ENCODE measurements around the gene NPPB. TPM values are rescaled to one million over a fixed set of nuclear protein-coding genes. Genes with fewer than 3 reads are reported as not detected.
A peak's percentile ranks its signal among the peaks of the same experiment; 100 is the strongest.

The NPPB gene
- total RNA-seq, 1 experiment from 2014 or later, result 43.4 TPM

GRCh38 chr1:11874624-11875023 lies 15.9 kb upstream of the NPPB start:
- Mint-ChIP-seq H3K27ac (ENCODE audit: unreplicated experiment) (no peak overlapping the region), H3K4me1 (ENCODE audit: low read depth, unreplicated experiment) (no peaks in the 10 kb centered on the region), H3K9me3 (ENCODE audit: unreplicated experiment) (no peaks in the 10 kb centered on the region), H3K4me3 (ENCODE audit: unreplicated experiment) (no peak overlapping the region), H3K27me3 (ENCODE audit: insufficient read depth, unreplicated experiment) (no peaks in the 10 kb centered on the region), H3K36me3 (ENCODE audit: insufficient read depth, unreplicated experiment) (no peaks in the 10 kb centered on the region)
- ChIA-PET CTCF (interaction anchor here (0.5 kb wide), 1 partner anchor 17 kb away, joined by 3 read pairs; no protein-coding TSS in a partner anchor), POLR2A (no interaction called here)
- no peaks in the 10 kb centered on the region for H3K4me1 ChIP-seq
- DNase-seq, result no peak
- intact Hi-C loops (cut with micrococcal nuclease; ENCODE audit: unreplicated experiment), result no loop called here
- no TSS peak for BruUV-seq (replicated peaks)
- H3K4me3 ChIP-seq (ENCODE audit: low read depth, low read length), result no peak overlapping the region
- no peaks in the 10 kb centered on the region for H3K27me3 ChIP-seq (replicated peaks; ENCODE audit: control insufficient read depth, insufficient read depth, low read length)
- no peak for TF ChIP-seq CTCF (IDR thresholded peaks at IDR 0.05; ENCODE audit: insufficient read depth in 1 of 2, low read depth in 1 of 2, low read length in 1 of 2, severe bottlenecking in 1 of 2, unreplicated experiment in 1 of 2)
- H3K9me3 ChIP-seq, result no peaks in the 10 kb centered on the region
- no peaks in the 10 kb centered on the region for H3K36me3 ChIP-seq (ENCODE audit: control insufficient read depth, insufficient read depth, low read length)

GRCh38 chr1:11874258-11874562 lies 15.5 kb upstream of the NPPB start:
- H3K9me3 Mint-ChIP-seq (ENCODE audit: unreplicated experiment), result no peaks in the 10 kb centered on the region
- no peaks in the 10 kb centered on the region for H3K4me1 ChIP-seq
- H3K27ac Mint-ChIP-seq (ENCODE audit: unreplicated experiment), result no peak overlapping the region
- no TSS peak for BruUV-seq (replicated peaks)
- no peaks in the 10 kb centered on the region for H3K9me3 ChIP-seq
- intact Hi-C loops (cut with micrococcal nuclease; ENCODE audit: unreplicated experiment), result no loop called here
- no peak for DNase-seq
- TF ChIP-seq CTCF (IDR thresholded peaks at IDR 0.05; ENCODE audit: insufficient read depth in 1 of 2, low read depth in 1 of 2, low read length in 1 of 2, severe bottlenecking in 1 of 2, unreplicated experiment in 1 of 2), result no peak
- ChIA-PET POLR2A (no interaction called here), CTCF (no interaction called here)
- H3K27me3 Mint-ChIP-seq (ENCODE audit: insufficient read depth, unreplicated experiment), result no peaks in the 10 kb centered on the region
- no peaks in the 10 kb centered on the region for H3K4me1 Mint-ChIP-seq (ENCODE audit: low read depth, unreplicated experiment)
- H3K4me3 Mint-ChIP-seq (ENCODE audit: unreplicated experiment), result no peak overlapping the region
- H3K27me3 ChIP-seq (replicated peaks; ENCODE audit: control insufficient read depth, insufficient read depth, low read length), result no peaks in the 10 kb centered on the region
- no peaks in the 10 kb centered on the region for H3K36me3 ChIP-seq (ENCODE audit: control insufficient read depth, insufficient read depth, low read length)
- no peak overlapping the region for H3K4me3 ChIP-seq (ENCODE audit: low read depth, low read length)
- H3K36me3 Mint-ChIP-seq (ENCODE audit: insufficient read depth, unreplicated experiment), result no peaks in the 10 kb centered on the region

- no peak for DNase-seq
- H3K36me3 Mint-ChIP-seq (ENCODE audit: insufficient read depth, unreplicated experiment), result no peaks in the 10 kb centered on the region
- intact Hi-C loops (cut with micrococcal nuclease; ENCODE audit: unreplicated experiment), result no loop called here
- H3K4me3 ChIP-seq (ENCODE audit: low read depth, low read length), result no peak overlapping the region
- no peak overlapping the region for H3K4me3 Mint-ChIP-seq (ENCODE audit: unreplicated experiment)
- BruUV-seq (replicated peaks), result no TSS peak
- peak in 1 of 2 experiments; percentile 0 for TF ChIP-seq CTCF (IDR thresholded peaks at IDR 0.05; ENCODE audit: insufficient read depth in 1 of 2, low read depth in 1 of 2, low read length in 1 of 2, severe bottlenecking in 1 of 2, unreplicated experiment in 1 of 2)
- no peaks in the 10 kb centered on the region for H3K36me3 ChIP-seq (ENCODE audit: control insufficient read depth, insufficient read depth, low read length)
- H3K27me3 Mint-ChIP-seq (ENCODE audit: insufficient read depth, unreplicated experiment), result no peaks in the 10 kb centered on the region
- no peaks in the 10 kb centered on the region for H3K4me1 ChIP-seq
- H3K9me3 Mint-ChIP-seq (ENCODE audit: unreplicated experiment), result no peaks in the 10 kb centered on the region
- no peaks in the 10 kb centered on the region for H3K27me3 ChIP-seq (replicated peaks; ENCODE audit: control insufficient read depth, insufficient read depth, low read length)
- no peak overlapping the region for H3K27ac Mint-ChIP-seq (ENCODE audit: unreplicated experiment)
- H3K9me3 ChIP-seq, result no peaks in the 10 kb centered on the region
- H3K4me1 Mint-ChIP-seq (ENCODE audit: low read depth, unreplicated experiment), result no peaks in the 10 kb centered on the region
- CTCF ChIA-PET, result interaction anchor here (1.2 kb wide), 1 partner anchor 71 kb away, joined by 5 read pairs; no protein-coding TSS in a partner anchor
- POLR2A ChIA-PET, result no interaction called here
These were observed 14.9 kb upstream of the NPPB start for GRCh38 chr1:11873395-11874257.

Data from Caco-2 (cell line).